Osteoblast (primary cell): Measurements from ENCODE around the gene ENHO. TPM values are rescaled to one million over a fixed set of nuclear protein-coding genes. Genes with fewer than 3 reads are reported as not detected.

Experiments used
- DNase-seq: peaks from one replicate; pipeline ENCODE4 v3.0.0; 2011; ENCODE audit warnings: low spot score, mixed read lengths; ENCODE audit not compliant: insufficient read length; ENCODE audit errors: missing footprints
- H2AFZ ChIP-seq: 2 replicates; pipeline ENCODE4 v1.6.0; 2011; ENCODE audit warnings: mild to moderate bottlenecking, low read length
- H3K27ac ChIP-seq: 2 replicates; pipeline ENCODE4 v1.5.1; 2011; ENCODE audit warnings: mild to moderate bottlenecking, low read depth, low read length, moderate library complexity
- H3K27me3 ChIP-seq: 2 replicates; pipeline ENCODE4 v1.6.0; 2012; ENCODE audit warnings: mild to moderate bottlenecking, control low read depth, inconsistent platforms, low read length, moderate library complexity; ENCODE audit not compliant: insufficient read depth
- H3K36me3 ChIP-seq: 2 replicates; pipeline ENCODE4 v1.5.1; 2011; ENCODE audit warnings: mild to moderate bottlenecking, low read length, control low read depth, moderate library complexity; ENCODE audit not compliant: insufficient read depth
- H3K4me1 ChIP-seq: 2 replicates; pipeline ENCODE4 v1.5.1; 2011; ENCODE audit warnings: mild to moderate bottlenecking, low read length, control low read depth, moderate library complexity; ENCODE audit not compliant: insufficient read depth
- H3K4me2 ChIP-seq: 2 replicates; pipeline ENCODE4 v1.6.0; 2011; ENCODE audit warnings: mild to moderate bottlenecking, low read length; ENCODE audit not compliant: insufficient read depth
- H3K4me3 ChIP-seq: fragments of 200-600 bp; sonication (generic); 3 replicates; pipeline ENCODE4 v1.5.1; 2012; ENCODE audit warnings: mild to moderate bottlenecking, low read length, inconsistent platforms; ENCODE audit not compliant: insufficient read depth
- H3K79me2 ChIP-seq: 2 replicates; pipeline ENCODE4 v1.6.0; 2012; ENCODE audit warnings: mild to moderate bottlenecking, low read length, control low read depth, inconsistent platforms; ENCODE audit not compliant: insufficient read depth
- H3K9me3 ChIP-seq: 2 replicates; pipeline ENCODE4 v1.5.1; 2011; ENCODE audit warnings: low read depth, low read length, control low read depth
- H4K20me1 ChIP-seq: 2 replicates; pipeline ENCODE4 v1.6.0; 2012; ENCODE audit warnings: mild to moderate bottlenecking, low read length, control low read depth; ENCODE audit not compliant: insufficient read depth
- CTCF ChIP-seq: IDR thresholded peaks from 2 replicates; pipeline ENCODE4 v1.5.1; 2011; ENCODE audit warnings: mild to moderate bottlenecking, low read depth, low read length, moderate library complexity; ENCODE audit errors: extremely low read depth
- total RNA-seq: library from RNA; depleted of rRNA; stranded (reverse); fragments of >200 nt; gene quantifications from 2 replicates; pipeline ENCODE4 v1.2.3, GENCODE V29; 2012

Gene ENHO
- total RNA-seq, 1 donor, result under 0.01 TPM

GRCh38 chr9:34526026-34526425, 3.2 kb upstream of the ENHO start:
- no peak overlapping the region for H3K27ac ChIP-seq
- no peak for DNase-seq
- no peaks in the 10 kb centered on the region for H3K79me2 ChIP-seq
- no peaks in the 10 kb centered on the region for H3K36me3 ChIP-seq
- TF ChIP-seq CTCF, result no peak
- no peaks in the 10 kb centered on the region for H3K9me3 ChIP-seq
- no peak overlapping the region for H3K4me2 ChIP-seq
- no peaks in the 10 kb centered on the region for H4K20me1 ChIP-seq
- no peak overlapping the region for H2AFZ ChIP-seq
- no peak overlapping the region for H3K4me3 ChIP-seq
- H3K4me1 ChIP-seq, result no peaks in the 10 kb centered on the region
- peaks cover 32% of the 10 kb centered on the region for H3K27me3 ChIP-seq

GRCh38 chr9:34524349-34524748, 1.6 kb upstream of the ENHO start:
- Histone ChIP-seq H3K4me1 (no peaks in the 10 kb centered on the region), H3K79me2 (no peaks in the 10 kb centered on the region), H2AFZ (no peak overlapping the region), H3K27me3 (peaks cover 41% of the 10 kb centered on the region), H3K4me2 (no peak overlapping the region), H3K4me3 (no peak overlapping the region), H4K20me1 (no peaks in the 10 kb centered on the region), H3K27ac (no peak overlapping the region), H3K36me3 (no peaks in the 10 kb centered on the region), H3K9me3 (no peaks in the 10 kb centered on the region)
- TF ChIP-seq CTCF, result no peak
- DNase-seq, result no peak

GRCh38 chr9:34522091-34522887, 501 bp downstream of the ENHO start:
- H3K27me3 ChIP-seq, result peaks cover 45% of the 10 kb centered on the region
- no peaks in the 10 kb centered on the region for H3K9me3 ChIP-seq
- H3K4me2 ChIP-seq, result peak overlapping the region; percentile 28
- H3K36me3 ChIP-seq, result no peaks in the 10 kb centered on the region
- H3K4me1 ChIP-seq, result no peaks in the 10 kb centered on the region
- H2AFZ ChIP-seq, result no peak overlapping the region
- no peaks in the 10 kb centered on the region for H4K20me1 ChIP-seq
- peak overlapping the region; percentile 56 for H3K4me3 ChIP-seq
- DNase-seq, result peak; percentile 62
- no peak for TF ChIP-seq CTCF
- no peak overlapping the region for H3K27ac ChIP-seq
- H3K79me2 ChIP-seq, result no peaks in the 10 kb centered on the region

- Histone ChIP-seq H3K79me2 (no peaks in the 10 kb centered on the region), H3K9me3 (no peaks in the 10 kb centered on the region), H3K36me3 (no peaks in the 10 kb centered on the region), H2AFZ (no peak overlapping the region), H3K4me3 (no peak overlapping the region), H3K27me3 (peaks cover 45% of the 10 kb centered on the region), H3K27ac (no peak overlapping the region), H3K4me1 (no peaks in the 10 kb centered on the region), H3K4me2 (no peak overlapping the region), H4K20me1 (no peaks in the 10 kb centered on the region)
- no peak for TF ChIP-seq CTCF
- DNase-seq, result peak; percentile 56
Measured at GRCh38 chr9:34521406-34522045, 1.3 kb downstream of the ENHO start.
